HEK293 (cell line): ENCODE data around the gene MRNIP.

Experiments
- CTCF ChIA-PET: fragments of 350-600 bp; formaldehyde crosslinking; extraction: SDS; loops from one replicate; lab custom pipeline; 2021; ENCODE audit warnings: antibody characterized with exemption; lab: Yijun Ruan, JAX
- POLR2A ChIA-PET: fragments of 300-600 bp; formaldehyde crosslinking; extraction: SDS; loops from one replicate; lab custom pipeline; 2020; ENCODE audit warnings: antibody characterized with exemption, inconsistent platforms; lab: Yijun Ruan, JAX
- H3K27ac ChIP-seq: fragments of 200-500 bp; sonication (Bioruptor generic); 2 replicates; pipeline ENCODE4 v1.5.1; 2014; ENCODE audit warnings: low read depth, low read length, control low read depth, inconsistent platforms; ENCODE audit errors: extremely low read depth
- H3K36me3 ChIP-seq, 2 experiments: fragments of 200-500 bp in 1 of 2; sonication (Bioruptor generic) in 1 of 2; 1 replicate in 1 of 2; 2 replicates in 1 of 2; pipeline ENCODE4 v1.5.1; 2014 to 2017; ENCODE audit warnings: inconsistent platforms in 2 of 2, low read length in 2 of 2; ENCODE audit not compliant: control insufficient read depth in 2 of 2, insufficient read depth in 1 of 2
- H3K4me1 ChIP-seq: fragments of 200-500 bp; sonication (Bioruptor generic); 2 replicates; pipeline ENCODE4 v1.5.1; 2014; ENCODE audit warnings: mild to moderate bottlenecking, low read length, inconsistent platforms; ENCODE audit not compliant: control insufficient read depth, insufficient read depth
- H3K4me3 ChIP-seq: 2 replicates; pipeline ENCODE4 v1.5.1; 2011; ENCODE audit warnings: low read depth, mild to moderate bottlenecking, control low read depth, low read length, moderate library complexity
- H3K9me3 ChIP-seq: fragments of 200-500 bp; sonication (Bioruptor generic); 2 replicates; pipeline ENCODE4 v1.5.1; 2014; ENCODE audit warnings: low read depth, low read length, inconsistent platforms; ENCODE audit not compliant: control insufficient read depth, insufficient read depth
- HOXC10 ChIP-seq: sonication (generic); formaldehyde crosslinking; IDR thresholded peaks from 2 replicates; pipeline ENCODE4 v1.8.1; 2023; ENCODE audit warnings: mild to moderate bottlenecking, missing genetic modification reagents
- MEIS1 ChIP-seq: sonication (generic); formaldehyde crosslinking; IDR thresholded peaks from 2 replicates; pipeline ENCODE4 v1.8.1; 2022; ENCODE audit warnings: missing genetic modification reagents, mild to moderate bottlenecking, borderline replicate concordance
- SP2 ChIP-seq: fragments of 450-650 bp; formaldehyde crosslinking; IDR thresholded peaks from 2 replicates; pipeline ENCODE4 v1.5.1; 2016; ENCODE audit warnings: missing biosample characterization, missing genetic modification characterization
- ZBTB1 ChIP-seq: fragments of 450-650 bp; formaldehyde crosslinking; IDR thresholded peaks from 2 replicates; pipeline ENCODE4 v1.5.1; 2016; ENCODE audit warnings: missing biosample characterization, missing genetic modification characterization
- ZNF146 ChIP-seq: fragments of 450-650 bp; formaldehyde crosslinking; IDR thresholded peaks from 2 replicates; pipeline ENCODE4 v1.5.1; 2016; ENCODE audit warnings: missing biosample characterization, missing genetic modification characterization
- ZNF311 ChIP-seq: fragments of 450-650 bp; formaldehyde crosslinking; IDR thresholded peaks from 2 replicates; pipeline ENCODE4 v1.5.1; 2017; ENCODE audit warnings: missing biosample characterization, missing genetic modification characterization, borderline replicate concordance
- ZNF341 ChIP-seq: fragments of 450-650 bp; formaldehyde crosslinking; IDR thresholded peaks from 2 replicates; pipeline ENCODE4; 2016; ENCODE audit warnings: low read depth, missing biosample characterization, missing genetic modification characterization
- ZNF37A ChIP-seq: fragments of 450-650 bp; IDR thresholded peaks from 2 replicates; pipeline ENCODE4 v1.5.1; 2018; ENCODE audit warnings: missing biosample characterization, missing genetic modification characterization
- ZNF473 ChIP-seq: fragments of 450-650 bp; formaldehyde crosslinking; IDR thresholded peaks from 2 replicates; pipeline ENCODE4 v1.5.1; 2017; ENCODE audit warnings: missing biosample characterization, missing genetic modification characterization
- ZNF585B ChIP-seq: fragments of 450-650 bp; formaldehyde crosslinking; IDR thresholded peaks from 2 replicates; pipeline ENCODE4 v1.5.1; 2016; ENCODE audit warnings: missing biosample characterization, missing genetic modification characterization
- ZNF670 ChIP-seq: fragments of 450-650 bp; formaldehyde crosslinking; IDR thresholded peaks from 2 replicates; pipeline ENCODE4 v1.5.1; 2016; ENCODE audit warnings: missing biosample characterization, missing genetic modification characterization, low read depth
- ZSCAN16 ChIP-seq: fragments of 450-650 bp; formaldehyde crosslinking; IDR thresholded peaks from 2 replicates; pipeline ENCODE4 v1.5.1; 2016; ENCODE audit warnings: missing biosample characterization, missing genetic modification characterization
- TF ChIP-seq, protein P1 (sequence below): fragments of 450-650 bp; formaldehyde crosslinking; IDR thresholded peaks from 2 replicates; pipeline ENCODE4; 2016; ENCODE audit warnings: missing biosample characterization, missing genetic modification characterization
- TF ChIP-seq, protein P2 (sequence below): fragments of 450-650 bp; IDR thresholded peaks from 2 replicates; pipeline ENCODE4 v1.5.1; 2018; ENCODE audit warnings: missing biosample characterization, mild to moderate bottlenecking, missing genetic modification characterization
- TF ChIP-seq, protein P3 (sequence below): fragments of 450-650 bp; formaldehyde crosslinking; IDR thresholded peaks from 2 replicates; pipeline ENCODE4 v1.5.1; 2017; ENCODE audit warnings: missing biosample characterization, mild to moderate bottlenecking, missing genetic modification characterization, moderate library complexity
- TF ChIP-seq, protein P4 (sequence below): fragments of 450-650 bp; formaldehyde crosslinking; IDR thresholded peaks from 2 replicates; pipeline ENCODE4 v1.5.1; 2016; ENCODE audit warnings: missing biosample characterization, missing genetic modification characterization, borderline replicate concordance
- TF ChIP-seq, protein P5 (sequence below): IDR thresholded peaks from 2 replicates; pipeline ENCODE4 v1.6.1; 2011; ENCODE audit warnings: mild to moderate bottlenecking, low read depth, low read length, borderline replicate concordance

The MRNIP gene

DNA sequence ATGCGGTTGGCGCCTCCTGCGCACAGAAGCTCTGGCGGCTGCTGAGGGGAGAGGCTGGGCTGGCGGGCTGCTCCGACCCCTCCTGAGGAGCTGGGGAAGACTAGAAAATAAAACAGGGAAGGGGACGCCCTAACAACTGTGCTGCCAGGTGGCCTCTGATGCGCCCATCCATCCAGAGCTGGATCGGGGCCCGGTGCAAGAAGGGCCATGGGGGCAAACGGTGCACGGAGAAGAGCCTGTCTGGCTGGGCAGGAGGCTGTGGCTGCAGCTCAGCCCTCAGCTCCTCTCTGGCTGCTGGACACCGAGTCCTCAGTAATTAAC lies 21.0 kb upstream of the MRNIP start:
- POLR2A ChIA-PET: no interaction called here
- Histone ChIP-seq H3K9me3 (no peaks in the 10 kb centered on the region; the same call in 1 of the 2 replicates), H3K27ac (no peak overlapping the region), H3K4me1 (no peaks in the 10 kb centered on the region), H3K36me3 (peaks cover 23 to 88% of the 10 kb centered on the region in 2 experiments), H3K4me3 (no peak overlapping the region)
- CTCF ChIA-PET: no interaction called here
- TF ChIP-seq HOXC10 (no peak), ZNF37A (no peak), ZNF146 (tag by site-specific recombination) (no peak), ZBTB1 (tag by site-specific recombination) (no peak), ZNF311 (tag by site-specific recombination) (no peak), SP2 (tag by site-specific recombination) (no peak), ZSCAN16 (no peak), ZNF473 (tag by site-specific recombination) (no peak), ZNF670 (tag by site-specific recombination) (no peak), MEIS1 (CRISPR knock-in tag) (no peak), ZNF341 (no peak), ZNF585B (tag by site-specific recombination) (no peak)
- TF ChIP-seq, protein P1, sequence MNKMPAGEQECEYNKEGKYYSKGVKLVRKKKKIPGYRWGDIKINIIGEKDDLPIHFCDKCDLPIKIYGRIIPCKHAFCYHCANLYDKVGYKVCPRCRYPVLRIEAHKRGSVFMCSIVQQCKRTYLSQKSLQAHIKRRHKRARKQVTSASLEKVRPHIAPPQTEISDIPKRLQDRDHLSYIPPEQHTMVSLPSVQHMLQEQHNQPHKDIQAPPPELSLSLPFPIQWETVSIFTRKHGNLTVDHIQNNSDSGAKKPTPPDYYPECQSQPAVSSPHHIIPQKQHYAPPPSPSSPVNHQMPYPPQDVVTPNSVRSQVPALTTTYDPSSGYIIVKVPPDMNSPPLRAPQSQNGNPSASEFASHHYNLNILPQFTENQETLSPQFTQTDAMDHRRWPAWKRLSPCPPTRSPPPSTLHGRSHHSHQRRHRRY: no peak
- TF ChIP-seq, protein P2, sequence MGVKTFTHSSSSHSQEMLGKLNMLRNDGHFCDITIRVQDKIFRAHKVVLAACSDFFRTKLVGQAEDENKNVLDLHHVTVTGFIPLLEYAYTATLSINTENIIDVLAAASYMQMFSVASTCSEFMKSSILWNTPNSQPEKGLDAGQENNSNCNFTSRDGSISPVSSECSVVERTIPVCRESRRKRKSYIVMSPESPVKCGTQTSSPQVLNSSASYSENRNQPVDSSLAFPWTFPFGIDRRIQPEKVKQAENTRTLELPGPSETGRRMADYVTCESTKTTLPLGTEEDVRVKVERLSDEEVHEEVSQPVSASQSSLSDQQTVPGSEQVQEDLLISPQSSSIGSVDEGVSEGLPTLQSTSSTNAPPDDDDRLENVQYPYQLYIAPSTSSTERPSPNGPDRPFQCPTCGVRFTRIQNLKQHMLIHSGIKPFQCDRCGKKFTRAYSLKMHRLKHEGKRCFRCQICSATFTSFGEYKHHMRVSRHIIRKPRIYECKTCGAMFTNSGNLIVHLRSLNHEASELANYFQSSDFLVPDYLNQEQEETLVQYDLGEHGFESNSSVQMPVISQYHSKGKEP: no peak
- TF ChIP-seq, protein P3, sequence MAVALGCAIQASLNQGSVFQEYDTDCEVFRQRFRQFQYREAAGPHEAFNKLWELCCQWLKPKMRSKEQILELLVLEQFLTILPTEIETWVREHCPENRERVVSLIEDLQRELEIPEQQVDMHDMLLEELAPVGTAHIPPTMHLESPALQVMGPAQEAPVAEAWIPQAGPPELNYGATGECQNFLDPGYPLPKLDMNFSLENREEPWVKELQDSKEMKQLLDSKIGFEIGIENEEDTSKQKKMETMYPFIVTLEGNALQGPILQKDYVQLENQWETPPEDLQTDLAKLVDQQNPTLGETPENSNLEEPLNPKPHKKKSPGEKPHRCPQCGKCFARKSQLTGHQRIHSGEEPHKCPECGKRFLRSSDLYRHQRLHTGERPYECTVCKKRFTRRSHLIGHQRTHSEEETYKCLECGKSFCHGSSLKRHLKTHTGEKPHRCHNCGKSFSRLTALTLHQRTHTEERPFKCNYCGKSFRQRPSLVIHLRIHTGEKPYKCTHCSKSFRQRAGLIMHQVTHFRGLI (tag by site-specific recombination): no peak
- TF ChIP-seq, protein P4, sequence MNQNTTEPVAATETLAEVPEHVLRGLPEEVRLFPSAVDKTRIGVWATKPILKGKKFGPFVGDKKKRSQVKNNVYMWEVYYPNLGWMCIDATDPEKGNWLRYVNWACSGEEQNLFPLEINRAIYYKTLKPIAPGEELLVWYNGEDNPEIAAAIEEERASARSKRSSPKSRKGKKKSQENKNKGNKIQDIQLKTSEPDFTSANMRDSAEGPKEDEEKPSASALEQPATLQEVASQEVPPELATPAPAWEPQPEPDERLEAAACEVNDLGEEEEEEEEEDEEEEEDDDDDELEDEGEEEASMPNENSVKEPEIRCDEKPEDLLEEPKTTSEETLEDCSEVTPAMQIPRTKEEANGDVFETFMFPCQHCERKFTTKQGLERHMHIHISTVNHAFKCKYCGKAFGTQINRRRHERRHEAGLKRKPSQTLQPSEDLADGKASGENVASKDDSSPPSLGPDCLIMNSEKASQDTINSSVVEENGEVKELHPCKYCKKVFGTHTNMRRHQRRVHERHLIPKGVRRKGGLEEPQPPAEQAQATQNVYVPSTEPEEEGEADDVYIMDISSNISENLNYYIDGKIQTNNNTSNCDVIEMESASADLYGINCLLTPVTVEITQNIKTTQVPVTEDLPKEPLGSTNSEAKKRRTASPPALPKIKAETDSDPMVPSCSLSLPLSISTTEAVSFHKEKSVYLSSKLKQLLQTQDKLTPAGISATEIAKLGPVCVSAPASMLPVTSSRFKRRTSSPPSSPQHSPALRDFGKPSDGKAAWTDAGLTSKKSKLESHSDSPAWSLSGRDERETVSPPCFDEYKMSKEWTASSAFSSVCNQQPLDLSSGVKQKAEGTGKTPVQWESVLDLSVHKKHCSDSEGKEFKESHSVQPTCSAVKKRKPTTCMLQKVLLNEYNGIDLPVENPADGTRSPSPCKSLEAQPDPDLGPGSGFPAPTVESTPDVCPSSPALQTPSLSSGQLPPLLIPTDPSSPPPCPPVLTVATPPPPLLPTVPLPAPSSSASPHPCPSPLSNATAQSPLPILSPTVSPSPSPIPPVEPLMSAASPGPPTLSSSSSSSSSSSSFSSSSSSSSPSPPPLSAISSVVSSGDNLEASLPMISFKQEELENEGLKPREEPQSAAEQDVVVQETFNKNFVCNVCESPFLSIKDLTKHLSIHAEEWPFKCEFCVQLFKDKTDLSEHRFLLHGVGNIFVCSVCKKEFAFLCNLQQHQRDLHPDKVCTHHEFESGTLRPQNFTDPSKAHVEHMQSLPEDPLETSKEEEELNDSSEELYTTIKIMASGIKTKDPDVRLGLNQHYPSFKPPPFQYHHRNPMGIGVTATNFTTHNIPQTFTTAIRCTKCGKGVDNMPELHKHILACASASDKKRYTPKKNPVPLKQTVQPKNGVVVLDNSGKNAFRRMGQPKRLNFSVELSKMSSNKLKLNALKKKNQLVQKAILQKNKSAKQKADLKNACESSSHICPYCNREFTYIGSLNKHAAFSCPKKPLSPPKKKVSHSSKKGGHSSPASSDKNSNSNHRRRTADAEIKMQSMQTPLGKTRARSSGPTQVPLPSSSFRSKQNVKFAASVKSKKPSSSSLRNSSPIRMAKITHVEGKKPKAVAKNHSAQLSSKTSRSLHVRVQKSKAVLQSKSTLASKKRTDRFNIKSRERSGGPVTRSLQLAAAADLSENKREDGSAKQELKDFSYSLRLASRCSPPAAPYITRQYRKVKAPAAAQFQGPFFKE (tag by site-specific recombination): no peak
- TF ChIP-seq, protein P5, sequence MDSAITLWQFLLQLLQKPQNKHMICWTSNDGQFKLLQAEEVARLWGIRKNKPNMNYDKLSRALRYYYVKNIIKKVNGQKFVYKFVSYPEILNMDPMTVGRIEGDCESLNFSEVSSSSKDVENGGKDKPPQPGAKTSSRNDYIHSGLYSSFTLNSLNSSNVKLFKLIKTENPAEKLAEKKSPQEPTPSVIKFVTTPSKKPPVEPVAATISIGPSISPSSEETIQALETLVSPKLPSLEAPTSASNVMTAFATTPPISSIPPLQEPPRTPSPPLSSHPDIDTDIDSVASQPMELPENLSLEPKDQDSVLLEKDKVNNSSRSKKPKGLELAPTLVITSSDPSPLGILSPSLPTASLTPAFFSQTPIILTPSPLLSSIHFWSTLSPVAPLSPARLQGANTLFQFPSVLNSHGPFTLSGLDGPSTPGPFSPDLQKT: no peak
